HCT116 (cell line): ENCODE results near the gene TNS3. TPM values are rescaled to one million over a fixed set of nuclear protein-coding genes. Genes with fewer than 3 reads are reported as not detected.

Source experiments
- ATAC-seq: fragments of 200-7000 bp; cut with Tn5 transposase; 2 replicates; pipeline ENCODE4 v1.9.1; 2020; ENCODE audit warnings: mild to moderate bottlenecking, moderate library complexity
- BruUV-seq: library from RNA; stranded (reverse); fragments of 400-500 nt; replicated peaks from 2 replicates; lab custom pipeline; 2021; lab: Mats Ljungman, UMichigan
- CTCF ChIA-PET: fragments of 300-600 bp; sonication (Branson Sonifier 250); formaldehyde crosslinking; loops from one replicate; lab custom pipeline; 2021; ENCODE audit warnings: antibody characterized with exemption; lab: Charles Lee
- POLR2A ChIA-PET: fragments of 300-600, 350-600 bp; sonication (Branson Sonifier 250); formaldehyde crosslinking; loops from one replicate; lab custom pipeline; 2021; ENCODE audit warnings: antibody characterized with exemption; lab: Charles Lee
- RAD21 ChIA-PET, 2 experiments: fragments of 300-600 bp; sonication (Branson Sonifier 250); formaldehyde crosslinking; loops; one replicate each; lab custom pipeline; 2023; ENCODE audit warnings: low total read pairs in 2 of 2; ENCODE audit not compliant: uncharacterized antibody in 2 of 2, unreplicated experiment in 2 of 2, low non-redundant PET in 1 of 2; lab: Charles Lee
- DNase-seq: peaks from one replicate; pipeline ENCODE4 v3.0.0-alpha.2; 2010; ENCODE audit warnings: low read depth, low spot score
- H2AFZ ChIP-seq: fragments of 200-600 bp; shearing (Covaris generic), sonication (generic); 2 replicates; pipeline ENCODE4 v1.6.1; 2017; ENCODE audit warnings: low read depth, mixed run types, mixed read lengths, antibody characterized with exemption, low read length; ENCODE audit not compliant: poor library complexity, severe bottlenecking
- H3K27ac ChIP-seq: 2 replicates; pipeline ENCODE4 v1.5.1; 2012; ENCODE audit warnings: low read depth, low read length
- H3K27me3 ChIP-seq: fragments of 200-600 bp; sonication (generic); 2 replicates; pipeline ENCODE4 v1.6.1; 2016; ENCODE audit warnings: mixed run types, low read length, mixed read lengths; ENCODE audit not compliant: insufficient read depth
- H3K36me3 ChIP-seq, 2 experiments: fragments of 200-500 bp in 1 of 2; fragments of 200-600 bp in 1 of 2; sonication (Bioruptor generic) in 1 of 2; sonication (generic) in 1 of 2; 2 replicates each; pipeline versions ENCODE4 v1.5.1 to v1.6.1; 2014 to 2016; ENCODE audit warnings: low read length in 2 of 2, inconsistent platforms in 1 of 2, mixed read lengths in 1 of 2, mixed run types in 1 of 2; ENCODE audit not compliant: insufficient read depth in 2 of 2, control insufficient read depth in 1 of 2
- H3K4me1 ChIP-seq, 2 experiments: fragments of 200-600 bp in 1 of 2; sonication (generic) in 1 of 2; 2 replicates each; pipeline versions ENCODE4 v1.5.1 to v1.6.1; 2012 to 2017; ENCODE audit warnings: low read length in 2 of 2, inconsistent platforms in 1 of 2, mild to moderate bottlenecking in 1 of 2, mixed read lengths in 1 of 2, mixed run types in 1 of 2, moderate library complexity in 1 of 2; ENCODE audit not compliant: insufficient read depth in 2 of 2, control insufficient read depth in 1 of 2
- H3K4me2 ChIP-seq: fragments of 200-600 bp; sonication (generic); 2 replicates; pipeline ENCODE4 v1.6.1; 2017; ENCODE audit warnings: mixed run types, low read length, mixed read lengths
- H3K4me3 ChIP-seq, 2 experiments: fragments of 200-600 bp in 1 of 2; sonication (generic) in 1 of 2; replicated peaks in 1 of 2; 2 replicates each; pipeline ENCODE4 v1.5.1; 2011 to 2016; ENCODE audit warnings: low read length in 2 of 2, control low read depth in 1 of 2, low read depth in 1 of 2, mild to moderate bottlenecking in 1 of 2, mixed read lengths in 1 of 2, mixed run types in 1 of 2
- H3K79me2 ChIP-seq: fragments of 200-600 bp; sonication (generic); 2 replicates; pipeline ENCODE4 v1.6.1; 2017; ENCODE audit warnings: mild to moderate bottlenecking, mixed run types, low read length, moderate library complexity, mixed read lengths; ENCODE audit not compliant: insufficient read depth
- H3K9ac ChIP-seq: fragments of 200-600 bp; sonication (generic); 2 replicates; pipeline ENCODE4 v1.6.1; 2016; ENCODE audit warnings: low read length, mixed read lengths
- H3K9me2 ChIP-seq: fragments of 200-600 bp; sonication (generic), shearing (Covaris generic); 2 replicates; pipeline ENCODE4 v1.6.1; 2017; ENCODE audit warnings: mixed run types, mild to moderate bottlenecking, moderate library complexity; ENCODE audit not compliant: insufficient read depth
- H3K9me3 ChIP-seq, 2 experiments: fragments of 200-500 bp in 1 of 2; fragments of 200-600 bp in 1 of 2; sonication (Bioruptor generic) in 1 of 2; sonication (generic) in 1 of 2; 2 replicates each; pipeline ENCODE4 v1.6.1; 2014 to 2017; ENCODE audit warnings: low read length in 2 of 2, mixed read lengths in 2 of 2, inconsistent platforms in 1 of 2, low read depth in 1 of 2, mild to moderate bottlenecking in 1 of 2, mixed run types in 1 of 2, moderate library complexity in 1 of 2; ENCODE audit not compliant: control insufficient read depth in 1 of 2, insufficient read depth in 1 of 2
- H4K20me1 ChIP-seq: fragments of 200-600 bp; sonication (generic), shearing (Covaris generic); 2 replicates; pipeline ENCODE4 v1.6.1; 2017; ENCODE audit warnings: mixed run types, mild to moderate bottlenecking, moderate library complexity; ENCODE audit not compliant: insufficient read depth
- CBX3 ChIP-seq: IDR thresholded peaks from 2 replicates; pipeline ENCODE4 v1.6.1; 2012; ENCODE audit warnings: low read depth
- CEBPB ChIP-seq: IDR thresholded peaks from 2 replicates; pipeline ENCODE4 v1.6.1; 2012; ENCODE audit warnings: low read depth
- EZH2phosphoT487 ChIP-seq: fragments of 200-600 bp; IDR thresholded peaks from 2 replicates; pipeline ENCODE4 v1.6.1; 2018; ENCODE audit warnings: antibody characterized with exemption, borderline replicate concordance
- FOSL1 ChIP-seq: IDR thresholded peaks from 2 replicates; pipeline ENCODE4 v1.6.1; 2012; ENCODE audit warnings: low read depth
- POLR2A ChIP-seq: IDR thresholded peaks from 2 replicates; pipeline ENCODE4 v1.7.0; 2011; ENCODE audit warnings: borderline replicate concordance; ENCODE audit not compliant: insufficient read depth, insufficient read length; ENCODE audit errors: extremely low read depth
- SIN3A ChIP-seq: IDR thresholded peaks from 2 replicates; pipeline ENCODE4 v1.6.1; 2012; ENCODE audit warnings: low read depth
- TCF7L2 ChIP-seq: IDR thresholded peaks from 2 replicates; pipeline ENCODE4 v1.7.0; 2011; ENCODE audit warnings: borderline replicate concordance, inconsistent platforms; ENCODE audit not compliant: insufficient read depth, insufficient read length; ENCODE audit errors: extremely low read depth
- YY1 ChIP-seq: IDR thresholded peaks from 2 replicates; pipeline ENCODE4 v1.6.1; 2011; ENCODE audit warnings: low read length, low read depth, moderate library complexity, mild to moderate bottlenecking; ENCODE audit not compliant: insufficient replicate concordance; ENCODE audit errors: extremely low read depth
- intact Hi-C: fragments of 100-400 bp; cut with micrococcal nuclease; formaldehyde crosslinking; loops from 2 replicates; pipeline ENCODE4 v1.10.0; 2022
- total RNA-seq: library from RNA; stranded (reverse); gene quantifications from one replicate; pipeline ENCODE4 v1.2.1, GENCODE V29; 2021; ENCODE audit not compliant: unreplicated experiment
- TF ChIP-seq, protein P1 (sequence below): IDR thresholded peaks from 2 replicates; pipeline ENCODE4 v1.6.1; 2011; ENCODE audit warnings: mild to moderate bottlenecking, low read length, moderate library complexity; ENCODE audit not compliant: insufficient replicate concordance; ENCODE audit errors: extremely low read depth
- TF ChIP-seq, protein P2 (sequence below), 3 experiments: fragments of 200-600 bp in 1 of 3; sonication (generic) in 1 of 3; IDR thresholded peaks in 2 of 3; conservative IDR thresholded peaks in 1 of 3; 2 replicates each; pipeline ENCODE4 v1.5.1; 2012 to 2017; ENCODE audit warnings: low read depth in 2 of 3, low read length in 2 of 3, antibody characterized with exemption in 1 of 3, borderline replicate concordance in 1 of 3, control low read depth in 1 of 3, mild to moderate bottlenecking in 1 of 3, mixed read lengths in 1 of 3, mixed run types in 1 of 3, moderate library complexity in 1 of 3; ENCODE audit not compliant: insufficient read depth in 1 of 3
- TF ChIP-seq, protein P3 (sequence below): IDR thresholded peaks from 2 replicates; pipeline ENCODE4 v1.6.1; 2012

Gene TNS3
- total RNA-seq, 1 experiment from 2014 or later: 9.1 TPM

DNA sequence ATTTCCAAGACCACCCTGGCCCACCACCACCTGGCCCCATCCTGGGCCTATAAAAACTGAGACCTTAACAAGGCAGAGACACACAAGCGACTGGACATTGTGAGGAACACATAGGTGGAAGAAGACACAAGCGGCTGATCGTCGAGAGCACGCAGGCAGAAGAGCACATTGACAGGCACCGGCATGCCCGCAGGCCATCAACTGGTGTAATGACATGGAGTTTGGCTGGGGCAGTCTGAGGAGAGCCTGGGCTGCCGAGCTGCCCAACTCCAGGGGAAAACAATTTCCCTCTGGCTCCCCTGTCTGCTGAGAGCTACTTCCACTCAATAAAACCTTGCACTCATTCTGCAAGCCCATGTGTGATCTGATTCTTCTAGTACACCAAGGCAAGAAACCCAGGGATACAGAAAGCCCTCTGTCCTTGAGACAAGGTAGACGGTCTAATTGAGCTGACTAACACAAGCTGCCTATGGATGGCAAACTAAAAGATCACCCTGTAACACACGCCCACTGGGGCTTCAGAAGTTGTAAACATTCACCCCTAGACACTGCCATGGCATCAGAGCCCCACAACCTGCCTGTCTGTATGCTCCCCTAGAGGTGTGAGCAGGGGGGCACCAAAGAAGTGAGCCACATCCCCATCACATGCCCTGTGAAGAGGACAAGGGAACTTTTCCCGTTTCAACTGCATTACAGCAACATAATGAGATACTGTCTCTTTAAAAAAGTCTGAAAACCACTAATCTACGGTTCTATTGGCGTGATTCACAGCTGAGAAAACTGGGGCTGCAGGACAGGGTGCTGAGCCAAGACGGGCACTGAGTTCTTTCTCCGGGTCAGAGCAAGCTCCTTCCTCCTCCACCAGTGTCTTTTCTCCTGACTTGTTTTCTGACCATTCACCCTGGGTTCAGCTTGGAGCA is 18.5 kb upstream of the TNS3 start:
- POLR2A ChIA-PET: no interaction called here
- H3K27me3 ChIP-seq: no peaks in the 10 kb centered on the region
- H3K4me2 ChIP-seq: peak overlapping the region; percentile 51
- intact Hi-C loops: no loop called here
- H2AFZ ChIP-seq: peak overlapping the region; percentile 69
- RAD21 ChIA-PET: no interaction called here
- no TSS peak for BruUV-seq
- H3K4me3 ChIP-seq: no peak overlapping the region
- TF ChIP-seq FOSL1: no peak
- TF ChIP-seq TCF7L2: no peak
- TF ChIP-seq, protein P1, sequence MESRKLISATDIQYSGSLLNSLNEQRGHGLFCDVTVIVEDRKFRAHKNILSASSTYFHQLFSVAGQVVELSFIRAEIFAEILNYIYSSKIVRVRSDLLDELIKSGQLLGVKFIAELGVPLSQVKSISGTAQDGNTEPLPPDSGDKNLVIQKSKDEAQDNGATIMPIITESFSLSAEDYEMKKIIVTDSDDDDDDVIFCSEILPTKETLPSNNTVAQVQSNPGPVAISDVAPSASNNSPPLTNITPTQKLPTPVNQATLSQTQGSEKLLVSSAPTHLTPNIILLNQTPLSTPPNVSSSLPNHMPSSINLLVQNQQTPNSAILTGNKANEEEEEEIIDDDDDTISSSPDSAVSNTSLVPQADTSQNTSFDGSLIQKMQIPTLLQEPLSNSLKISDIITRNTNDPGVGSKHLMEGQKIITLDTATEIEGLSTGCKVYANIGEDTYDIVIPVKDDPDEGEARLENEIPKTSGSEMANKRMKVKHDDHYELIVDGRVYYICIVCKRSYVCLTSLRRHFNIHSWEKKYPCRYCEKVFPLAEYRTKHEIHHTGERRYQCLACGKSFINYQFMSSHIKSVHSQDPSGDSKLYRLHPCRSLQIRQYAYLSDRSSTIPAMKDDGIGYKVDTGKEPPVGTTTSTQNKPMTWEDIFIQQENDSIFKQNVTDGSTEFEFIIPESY: no peak
- no peak for TF ChIP-seq CEBPB
- no peak for TF ChIP-seq YY1
- TF ChIP-seq EZH2phosphoT487: no peak
- TF ChIP-seq, protein P2, sequence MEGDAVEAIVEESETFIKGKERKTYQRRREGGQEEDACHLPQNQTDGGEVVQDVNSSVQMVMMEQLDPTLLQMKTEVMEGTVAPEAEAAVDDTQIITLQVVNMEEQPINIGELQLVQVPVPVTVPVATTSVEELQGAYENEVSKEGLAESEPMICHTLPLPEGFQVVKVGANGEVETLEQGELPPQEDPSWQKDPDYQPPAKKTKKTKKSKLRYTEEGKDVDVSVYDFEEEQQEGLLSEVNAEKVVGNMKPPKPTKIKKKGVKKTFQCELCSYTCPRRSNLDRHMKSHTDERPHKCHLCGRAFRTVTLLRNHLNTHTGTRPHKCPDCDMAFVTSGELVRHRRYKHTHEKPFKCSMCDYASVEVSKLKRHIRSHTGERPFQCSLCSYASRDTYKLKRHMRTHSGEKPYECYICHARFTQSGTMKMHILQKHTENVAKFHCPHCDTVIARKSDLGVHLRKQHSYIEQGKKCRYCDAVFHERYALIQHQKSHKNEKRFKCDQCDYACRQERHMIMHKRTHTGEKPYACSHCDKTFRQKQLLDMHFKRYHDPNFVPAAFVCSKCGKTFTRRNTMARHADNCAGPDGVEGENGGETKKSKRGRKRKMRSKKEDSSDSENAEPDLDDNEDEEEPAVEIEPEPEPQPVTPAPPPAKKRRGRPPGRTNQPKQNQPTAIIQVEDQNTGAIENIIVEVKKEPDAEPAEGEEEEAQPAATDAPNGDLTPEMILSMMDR (IDR thresholded peaks at IDR 0.05 in 2 of 3, conservative IDR thresholded peaks at IDR 0.05 in 1 of 3; ENCODE audit: borderline replicate concordance in 1 of 3, insufficient read depth in 1 of 3, low read depth in 2 of 3, low read length in 2 of 3): no peak
- TF ChIP-seq CBX3: no peak
- TF ChIP-seq, protein P3, sequence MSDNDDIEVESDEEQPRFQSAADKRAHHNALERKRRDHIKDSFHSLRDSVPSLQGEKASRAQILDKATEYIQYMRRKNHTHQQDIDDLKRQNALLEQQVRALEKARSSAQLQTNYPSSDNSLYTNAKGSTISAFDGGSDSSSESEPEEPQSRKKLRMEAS: no peak
- no peak for TF ChIP-seq SIN3A
- TF ChIP-seq POLR2A: no peak
- TF ChIP-seq, all 23 proteins: peak for 0
- Histone ChIP-seq H3K9ac (no peak overlapping the region), H3K9me2 (no peaks in the 10 kb centered on the region), H3K36me3 (no peaks in the 10 kb centered on the region), H3K9me3 (no peaks in the 10 kb centered on the region), H3K27ac (no peak overlapping the region), H4K20me1 (no peaks in the 10 kb centered on the region), H3K79me2 (no peaks in the 10 kb centered on the region), H3K4me1 (peaks cover 27 to 34% of the 10 kb centered on the region in 2 experiments)
- DNase-seq (no peak), ATAC-seq (peak; percentile 57)
- CTCF ChIA-PET: interaction anchor here (1.0 kb wide), 1 partner anchor 334 kb away, joined by 3 read pairs; no protein-coding TSS in a partner anchor
